Measurements from ENCODE around the gene PYGB.
A peak's percentile ranks its signal among the peaks of the same experiment; 100 is the strongest.
"Not testable (repeated sequence)": the region's sequence is repeated elsewhere in the genome, so short reads cannot be mapped to it uniquely, and the experiment has no call there.

PYGB gene

DNA sequence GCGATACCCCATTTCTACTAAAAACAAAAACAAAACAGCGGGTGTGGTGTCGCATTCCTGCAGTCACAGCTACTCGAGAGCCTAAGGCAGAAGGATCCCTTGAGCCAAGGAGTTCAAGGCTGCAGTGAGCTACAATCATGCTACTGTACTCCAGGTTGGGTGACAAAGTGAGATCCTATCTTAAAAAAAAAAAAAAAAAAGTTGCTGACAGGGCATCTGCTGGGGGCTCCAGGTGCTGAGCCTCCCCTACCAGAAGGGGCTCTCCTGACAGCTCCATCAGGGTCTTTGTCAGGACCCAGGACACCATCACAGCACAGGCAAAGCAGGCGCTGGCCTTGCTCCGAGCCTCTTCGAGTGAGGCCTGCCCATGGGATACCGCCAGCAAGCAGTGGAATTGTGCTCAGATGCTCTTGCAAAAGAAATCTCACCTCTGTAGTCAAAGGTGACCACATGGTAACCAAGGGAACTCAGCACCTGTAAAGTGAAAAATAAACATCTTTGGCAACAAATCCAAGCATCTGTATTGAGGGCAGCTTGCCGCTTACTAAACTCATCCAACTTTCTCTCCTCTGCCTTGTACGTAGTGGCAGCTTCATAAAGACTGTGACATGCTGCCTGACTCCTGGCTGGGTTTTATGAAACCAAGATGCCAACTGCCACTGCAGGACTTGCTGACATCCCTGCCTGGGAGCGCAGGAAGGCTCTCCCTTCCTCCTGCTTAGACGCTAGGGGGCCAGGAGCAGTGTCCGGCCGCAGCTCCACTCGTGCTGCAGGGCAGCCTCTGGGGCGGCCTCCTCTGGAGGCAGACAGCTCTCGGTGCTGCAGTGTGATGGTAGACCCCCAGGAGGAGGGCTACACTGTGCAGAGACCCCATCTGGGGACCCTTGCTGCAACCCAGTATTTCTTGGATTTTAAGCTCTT lies 66.9 kb downstream of the PYGB start:
- peak; percentile 44 for DNase-seq (ENCODE audit: low spot score)

DNA sequence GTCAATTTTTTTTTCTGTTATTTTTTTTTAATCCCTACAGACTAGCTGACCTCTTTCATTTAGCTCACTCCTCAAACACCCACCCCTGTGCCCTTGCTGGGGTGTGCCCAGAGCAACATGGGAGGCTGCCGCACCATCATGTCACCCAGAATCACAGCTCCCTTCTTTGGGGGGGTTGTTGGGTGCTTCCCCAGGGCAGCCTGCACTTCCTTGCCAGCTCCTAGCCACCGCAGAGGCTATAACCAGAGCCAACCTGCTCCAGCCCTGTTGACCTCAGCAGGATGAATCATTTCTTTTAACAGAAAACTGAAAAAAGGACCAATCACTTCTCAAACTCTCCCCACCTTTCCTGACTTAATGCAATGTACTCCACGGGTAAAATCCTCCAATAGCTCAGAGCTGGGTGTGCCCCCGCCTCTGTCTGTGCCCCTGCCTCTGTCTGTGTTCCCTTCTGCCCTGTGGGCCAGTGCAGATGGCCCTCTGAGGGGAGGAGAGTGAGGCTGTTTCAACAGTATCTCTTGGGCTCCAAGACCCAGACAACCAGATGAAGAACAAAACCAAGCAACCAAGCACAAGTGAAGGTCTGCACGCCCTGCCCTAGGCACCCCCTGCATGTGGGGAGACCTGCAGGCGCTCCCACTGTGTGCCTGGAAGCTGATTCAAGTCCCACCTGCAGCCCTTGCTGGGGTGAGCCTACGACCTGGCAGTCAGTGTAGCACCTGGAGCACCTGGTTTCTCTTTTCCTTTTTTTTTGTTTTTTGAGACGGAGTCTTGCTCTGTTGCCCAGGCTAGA lies 67.7 kb downstream of the PYGB start:
- DNase-seq (ENCODE audit: low spot score), result no peak

DNA sequence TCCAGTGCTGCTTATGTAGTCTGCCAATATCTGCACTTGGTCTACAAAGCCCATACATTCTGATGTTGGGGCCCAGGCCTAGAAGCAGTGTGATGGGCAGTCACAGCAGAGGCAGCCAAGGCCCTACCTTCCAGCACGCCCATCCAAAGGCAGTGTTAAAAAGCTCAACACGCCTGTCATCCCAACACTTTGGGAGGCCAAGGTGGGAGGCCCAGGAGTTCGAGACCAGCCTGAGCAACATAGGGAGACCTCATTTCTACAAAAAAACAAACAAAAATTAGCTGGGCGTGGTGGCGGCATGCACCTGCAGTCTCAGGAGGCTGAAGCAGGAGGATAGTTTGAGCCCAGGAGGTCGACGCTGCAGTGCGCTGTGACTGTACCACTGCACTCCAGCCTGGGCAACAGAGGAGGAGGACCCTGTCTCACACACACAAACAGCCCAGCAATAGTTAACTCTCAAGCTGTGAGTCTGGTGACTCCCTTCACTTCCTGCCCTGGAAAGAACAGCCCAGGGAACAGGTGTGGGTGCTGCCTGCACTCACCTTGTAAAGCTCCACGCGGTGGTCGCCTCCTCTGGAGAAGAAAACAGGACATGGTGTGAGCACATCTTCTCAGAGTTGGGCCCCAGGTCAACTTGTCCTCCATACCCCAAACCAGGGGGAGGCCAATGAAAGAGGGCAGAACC lies 68.8 kb downstream of the PYGB start:
- no peak for DNase-seq (ENCODE audit: low spot score)

DNA sequence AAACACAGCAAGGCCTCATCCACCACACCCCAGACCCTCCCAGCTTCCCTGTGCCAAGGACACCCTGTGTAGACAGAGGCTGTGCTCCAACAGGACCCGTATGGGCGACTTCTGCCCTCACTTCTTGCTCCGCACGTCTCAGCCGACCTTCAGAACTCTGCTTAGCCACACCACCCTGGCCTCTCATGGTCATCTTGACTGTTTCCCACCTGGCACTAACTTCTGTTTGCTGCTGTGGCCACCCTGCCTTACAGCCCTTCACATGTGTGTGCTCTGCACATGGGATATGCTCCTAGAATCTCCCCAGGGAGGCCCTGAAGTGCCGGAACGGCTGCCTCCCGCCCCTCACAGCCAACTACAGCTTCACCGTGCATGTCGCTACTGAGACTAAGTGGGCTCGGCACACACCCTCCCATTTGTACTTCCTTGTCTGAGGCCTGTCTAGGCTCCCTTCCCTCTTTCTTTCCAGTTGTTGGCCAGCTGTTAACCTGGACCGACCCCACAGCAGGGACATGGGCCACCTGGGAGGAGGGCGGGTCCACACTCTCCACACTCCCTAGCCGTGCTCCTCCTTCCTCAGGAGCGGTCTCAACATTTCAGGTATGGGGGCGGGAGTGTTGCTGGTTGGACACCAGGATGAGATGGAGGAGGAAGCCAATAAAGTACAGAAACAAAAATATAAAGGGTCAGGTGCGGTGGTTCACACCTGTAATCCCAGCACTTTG lies 69.6 kb downstream of the PYGB start:
- DNase-seq (ENCODE audit: low spot score), result no peak

DNA sequence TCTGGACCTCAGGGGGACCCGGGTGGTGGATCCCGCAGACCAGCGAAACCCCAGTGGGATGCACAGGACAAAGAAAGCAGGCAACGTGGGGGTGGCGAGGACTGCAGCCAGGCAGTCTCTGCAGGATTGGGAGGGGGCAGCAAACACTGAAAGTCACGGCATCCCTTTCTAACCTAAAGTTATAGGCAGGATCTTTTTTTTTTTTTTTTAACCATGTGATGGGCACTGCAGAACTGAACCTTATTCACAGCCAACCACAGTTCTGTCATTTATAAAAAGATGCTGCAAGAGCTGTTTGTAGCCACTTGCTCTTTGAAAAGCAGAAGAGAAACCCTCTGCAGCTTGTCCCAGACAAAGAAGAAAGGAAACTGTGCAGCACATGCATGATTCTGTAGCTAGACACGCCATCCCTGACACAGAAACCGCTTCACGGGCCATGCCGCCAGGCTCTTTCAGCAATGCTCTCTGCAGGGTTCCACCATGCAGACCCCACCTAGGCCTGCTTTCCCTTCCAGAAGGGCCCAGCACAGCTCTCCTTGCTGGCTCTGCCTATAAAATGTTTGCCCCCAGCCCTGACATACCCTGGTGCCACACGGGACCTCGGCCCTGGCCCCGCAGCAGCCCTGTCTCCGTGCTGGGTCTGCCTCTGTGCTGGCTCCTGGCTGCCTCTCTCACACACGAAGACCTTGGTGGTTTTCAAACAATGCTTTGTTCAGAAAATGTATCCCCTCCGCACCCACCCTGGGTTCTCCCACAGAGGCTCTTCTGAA lies 70.8 kb downstream of the PYGB start:
- no peak for DNase-seq (ENCODE audit: low spot score)

DNA sequence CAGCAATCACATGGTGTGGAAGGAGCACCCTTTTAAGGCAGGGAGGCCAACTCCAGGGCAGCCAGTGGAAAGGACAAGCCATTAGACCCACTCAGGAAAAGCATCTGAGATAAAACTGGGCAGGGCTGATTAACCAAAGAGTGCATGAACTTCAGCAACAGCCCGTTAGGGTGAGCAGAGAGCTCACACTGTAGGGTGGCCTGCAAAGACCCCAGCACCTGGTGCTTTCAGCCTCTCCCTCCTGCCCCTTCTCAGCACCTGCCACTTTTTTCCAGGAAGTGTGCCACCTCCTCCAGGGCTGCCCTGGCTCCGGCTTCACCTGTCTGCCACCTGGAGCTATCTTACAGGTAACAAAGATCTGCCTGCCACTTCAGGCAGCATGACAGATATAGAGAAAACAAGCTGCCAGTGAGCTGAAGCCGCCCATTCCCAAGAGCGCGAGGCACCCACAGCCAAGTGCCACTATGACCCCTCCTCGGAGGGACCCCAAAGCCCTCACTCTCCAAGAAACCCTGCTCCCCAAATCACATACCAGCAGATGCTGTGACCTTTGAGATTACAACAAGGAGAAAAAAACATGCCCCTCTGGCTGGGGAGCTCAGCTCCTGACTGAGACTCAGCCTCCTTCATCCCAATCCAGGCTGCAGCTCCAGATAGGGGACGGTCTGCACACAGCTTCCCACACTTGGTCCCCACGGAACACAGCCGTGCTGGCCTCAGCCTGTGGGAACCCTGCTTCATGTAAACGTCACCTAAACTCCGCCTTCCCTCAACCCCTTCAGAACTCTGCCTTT lies 71.6 kb downstream of the PYGB start:
- no peak for DNase-seq (ENCODE audit: low spot score)

DNA sequence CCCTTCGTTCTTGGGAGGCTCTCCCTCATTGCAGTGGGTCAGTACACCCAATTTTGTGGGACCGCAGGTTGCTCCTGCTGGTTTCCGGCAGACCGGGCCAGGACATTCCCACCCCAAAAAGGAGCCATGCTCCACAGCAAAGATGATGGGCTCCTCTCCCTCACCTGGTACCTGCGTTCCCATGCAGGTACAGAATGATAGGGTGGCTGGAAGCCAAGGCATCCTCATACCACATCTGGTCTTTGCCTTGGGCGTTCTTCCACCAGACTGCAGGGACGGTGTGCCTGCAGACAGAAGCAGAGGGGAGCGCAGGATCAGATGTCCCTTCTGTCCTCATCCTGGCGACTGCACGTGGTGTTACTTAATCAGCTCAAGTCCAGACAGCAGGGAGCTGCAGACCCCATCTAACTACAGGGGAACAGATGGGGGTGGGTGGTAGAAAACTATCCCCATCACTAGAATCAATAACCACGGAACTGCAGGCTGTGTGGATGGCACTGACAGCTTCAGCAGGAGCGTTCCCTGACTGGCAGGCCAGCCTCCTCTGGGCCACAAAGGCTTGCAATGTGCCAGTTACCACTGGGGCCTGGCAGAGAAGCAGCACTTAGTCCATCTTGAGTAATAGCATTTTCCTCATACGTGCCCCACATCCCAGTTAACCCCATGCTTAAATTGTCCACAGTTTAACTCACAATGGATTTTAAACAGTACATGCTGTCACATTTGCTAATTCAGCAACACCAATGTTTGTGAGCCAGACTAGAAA lies 72.3 kb downstream of the PYGB start:
- peak; percentile 45 for DNase-seq (ENCODE audit: low spot score)

DNA sequence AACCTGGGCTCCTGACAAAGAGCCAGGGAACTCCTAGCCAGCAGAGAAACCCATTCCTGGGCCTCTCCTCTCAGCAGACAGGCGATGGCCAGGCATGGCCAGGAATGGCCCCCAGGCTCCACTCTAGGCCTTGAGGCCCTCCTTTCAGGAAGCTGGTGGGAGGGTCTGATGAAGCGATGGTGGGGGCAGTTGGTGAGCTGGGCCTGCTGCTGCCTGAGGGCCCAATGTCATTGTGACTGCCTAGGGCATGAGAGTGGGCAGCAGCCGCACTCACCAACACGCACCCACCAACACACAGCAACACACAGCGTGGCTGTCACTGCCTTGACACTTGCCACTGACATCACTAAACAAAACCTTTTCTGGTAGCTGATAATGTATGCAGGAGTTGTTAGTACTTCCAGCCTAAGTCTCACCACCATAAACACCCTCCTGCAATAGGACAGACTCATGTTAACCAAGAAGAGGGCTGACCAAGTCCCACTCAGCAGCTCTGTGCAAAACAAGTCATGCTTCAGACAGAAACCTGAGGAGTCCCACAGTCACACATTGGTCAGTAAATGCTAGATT lies 73.5 kb downstream of the PYGB start:
- no peak for DNase-seq (ENCODE audit: low spot score)

DNA sequence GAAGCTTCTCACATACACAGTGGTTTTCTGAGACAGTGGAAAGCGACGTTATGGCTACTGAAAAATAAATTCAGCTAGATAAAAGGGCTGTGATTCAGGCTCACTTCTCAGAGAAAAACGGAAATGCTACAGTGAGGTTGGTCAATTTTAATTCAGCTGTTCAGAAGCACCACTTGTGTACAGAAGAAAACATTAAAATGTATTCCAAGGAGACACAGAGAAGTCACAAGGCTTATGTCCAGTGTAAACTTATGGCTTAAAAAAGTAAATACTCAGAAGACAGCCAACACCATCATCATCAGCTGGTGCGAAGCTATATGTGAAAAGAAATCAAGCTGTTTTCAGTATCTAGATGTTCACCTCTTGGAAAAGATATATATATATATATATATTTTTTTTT lies 74.1 kb downstream of the PYGB start:
- no peak for DNase-seq (ENCODE audit: low spot score)

DNA sequence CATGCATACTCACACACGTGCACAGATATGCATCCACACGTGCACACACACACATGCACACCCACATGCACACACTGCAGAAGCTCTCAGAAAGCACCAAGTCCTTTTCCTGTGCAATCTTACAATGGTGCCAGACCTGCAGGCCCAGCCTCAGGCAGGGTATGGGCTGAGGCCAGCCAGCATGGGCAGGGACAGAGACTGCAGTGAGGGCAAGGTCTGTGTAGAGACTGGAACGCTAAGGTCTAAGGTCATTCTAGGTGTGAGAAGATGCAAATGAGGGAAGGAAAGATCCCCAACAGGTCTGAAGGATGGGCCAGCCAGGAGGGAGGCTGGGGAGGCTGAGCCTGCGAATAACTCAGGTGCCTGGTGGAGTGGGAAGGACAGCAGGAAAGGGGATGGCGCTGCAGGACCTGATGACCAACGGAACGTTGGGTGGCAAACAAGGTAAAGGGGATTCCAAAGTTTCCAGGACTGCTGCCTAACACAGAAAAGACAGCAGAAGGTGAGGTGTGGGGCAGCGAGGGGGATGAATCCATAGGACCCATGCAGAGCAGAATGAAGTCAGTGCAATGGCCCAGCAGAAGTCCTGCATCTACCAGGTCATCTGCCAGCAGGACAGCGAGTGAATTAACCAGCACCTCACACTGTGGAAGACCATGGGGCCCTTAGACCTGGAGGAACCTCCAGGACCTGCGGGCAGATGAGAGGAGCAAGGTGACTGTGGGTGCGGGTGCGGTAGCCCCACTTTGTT lies 75.8 kb downstream of the PYGB start:
- no peak for DNase-seq (ENCODE audit: low spot score)

DNA sequence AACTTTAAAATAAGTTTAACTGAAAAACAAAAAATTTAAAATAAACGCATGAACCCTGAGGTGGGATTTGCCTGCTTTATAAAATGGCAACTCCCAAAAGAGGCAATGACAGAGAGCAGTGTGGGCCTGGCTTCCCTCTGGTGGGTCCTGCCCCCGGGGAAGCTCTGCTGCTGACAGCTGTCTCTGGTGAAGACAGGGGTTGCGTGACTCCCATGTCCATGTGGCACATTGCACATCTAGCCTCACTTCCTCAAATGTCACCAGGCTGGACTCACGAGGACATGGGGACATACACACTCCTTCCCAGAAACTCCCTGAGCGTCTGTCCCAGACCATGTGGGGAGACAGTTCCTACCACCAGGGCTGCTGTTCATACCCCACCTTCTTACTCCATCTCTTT lies 76.5 kb downstream of the PYGB start:
- no peak for DNase-seq (ENCODE audit: low spot score)

DNA sequence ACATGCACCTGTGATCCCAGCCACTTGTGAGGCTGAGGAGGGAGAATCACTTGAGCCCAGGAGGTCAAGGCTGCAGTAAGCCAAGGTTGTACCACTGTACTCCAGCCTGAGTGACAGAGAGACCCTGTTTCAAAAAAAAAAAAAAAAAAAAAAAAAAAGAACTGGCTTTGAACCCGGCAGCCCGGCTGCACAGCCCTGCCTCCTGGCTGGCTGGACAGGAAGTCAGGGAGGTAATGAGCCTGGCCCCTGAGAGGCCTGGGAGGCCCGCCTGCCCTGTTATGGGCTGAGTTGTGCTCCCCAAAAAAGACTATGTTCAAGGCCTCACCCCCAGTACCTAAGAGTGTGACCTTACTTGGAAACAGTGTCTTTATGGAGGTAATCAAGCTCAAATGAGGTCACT lies 77.2 kb downstream of the PYGB start:
- DNase-seq (ENCODE audit: low spot score), result no peak

DNA sequence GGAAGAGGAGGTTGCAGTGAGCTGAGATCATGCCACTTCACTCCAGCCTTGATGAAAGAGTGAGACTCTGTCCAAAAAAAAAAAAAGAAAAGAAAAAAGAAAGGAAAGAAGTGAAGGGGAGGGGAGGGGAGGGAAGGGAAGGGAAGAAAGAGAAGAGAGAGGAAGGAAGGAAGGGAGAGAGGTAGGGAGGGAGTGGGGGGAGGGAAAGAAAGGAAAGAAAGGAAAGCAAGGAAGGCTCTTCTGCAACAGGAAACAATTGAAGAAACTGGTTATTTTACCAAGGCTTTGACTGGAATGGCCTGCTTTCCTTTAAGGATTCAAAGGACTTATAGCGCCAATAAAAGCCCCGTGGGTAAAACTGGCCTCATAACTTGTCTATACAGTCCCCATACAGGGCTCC lies 78.1 kb downstream of the PYGB start:
- no peak for DNase-seq (ENCODE audit: low spot score)

DNA sequence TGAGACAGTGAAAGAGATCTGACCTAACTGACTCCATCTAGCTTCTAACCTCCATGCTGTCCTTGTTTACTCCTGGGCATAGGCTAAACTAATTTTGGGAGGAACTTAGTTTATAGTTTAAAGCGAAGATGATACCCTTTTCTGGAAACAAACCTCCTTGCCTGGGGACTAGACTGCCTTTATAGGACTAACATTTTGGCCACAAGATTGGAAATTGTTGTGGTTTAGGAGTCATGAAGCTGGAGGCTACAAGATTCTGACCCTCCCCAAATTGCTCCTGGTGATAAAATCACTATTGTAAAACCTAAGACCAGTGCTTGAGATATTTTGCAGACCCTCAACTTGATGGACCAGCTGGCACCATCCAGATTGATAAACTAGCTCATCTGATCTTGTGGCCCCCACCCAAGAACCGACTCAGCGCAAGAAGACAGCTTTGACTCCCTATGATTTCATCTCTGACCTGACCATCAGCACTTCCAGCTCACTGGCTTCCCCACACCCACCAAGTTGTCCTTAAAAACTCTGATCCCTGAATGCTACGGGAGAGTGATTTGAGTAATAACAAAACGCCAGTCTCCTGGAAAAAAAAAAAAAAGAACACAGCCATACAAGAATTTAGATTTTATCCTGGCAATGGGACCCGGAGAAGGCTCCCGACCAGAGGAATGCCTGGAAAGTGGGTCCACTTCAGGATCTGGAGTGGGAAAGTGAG lies 79.8 kb downstream of the PYGB start:
- DNase-seq (ENCODE audit: low spot score), result no peak

DNA sequence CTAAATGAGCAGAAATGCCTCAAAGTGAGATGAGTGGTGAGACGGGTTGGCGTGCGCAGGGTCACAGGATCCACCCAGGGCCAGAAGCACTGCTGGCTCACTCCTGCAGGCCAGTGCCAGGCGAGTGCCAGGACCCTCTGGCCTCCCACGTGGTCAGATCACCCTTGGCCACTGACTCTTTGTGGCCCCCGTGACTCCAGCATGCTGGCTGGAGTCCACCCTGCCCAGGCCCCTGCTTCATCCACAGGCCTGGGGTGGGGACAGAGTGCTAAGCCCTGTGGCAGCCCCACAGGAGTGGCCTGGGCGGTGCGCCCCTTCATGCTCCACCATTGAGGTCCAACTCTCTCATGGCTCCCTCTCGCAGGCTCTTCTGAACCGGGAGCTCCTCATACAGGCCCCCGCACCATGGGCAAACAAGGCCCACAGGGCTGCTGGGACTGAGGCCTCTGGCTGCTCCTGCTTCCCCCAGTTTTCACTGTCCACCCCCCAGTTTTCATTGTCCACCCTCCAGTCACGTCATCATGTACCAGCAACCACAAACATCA lies 81.1 kb downstream of the PYGB start:
- no peak for DNase-seq (ENCODE audit: low spot score)

DNA sequence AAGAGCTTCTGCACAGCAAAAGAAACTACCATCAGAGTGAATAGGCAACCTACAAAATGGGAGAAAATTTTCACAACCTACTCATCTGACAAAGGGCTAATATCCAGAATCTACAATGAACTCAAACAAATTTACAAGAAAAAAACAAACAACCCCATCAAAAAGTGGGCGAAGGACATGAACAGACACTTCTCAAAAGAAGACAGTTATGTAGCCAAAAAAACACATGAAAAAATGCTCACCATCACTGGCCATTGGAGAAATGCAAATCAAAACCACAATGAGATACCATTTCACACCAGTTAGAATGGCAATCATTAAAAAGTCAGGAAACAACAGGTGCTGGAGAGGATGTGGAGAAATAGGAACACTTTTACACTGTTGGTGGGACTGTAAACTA lies 87.1 kb downstream of the PYGB start:
- DNase-seq (ENCODE audit: low spot score), result not testable (repeated sequence)
